ENCODE data around the gene GLRX3.

GRCh38 chr10:130137090-130137448 lies 878 bp downstream of the GLRX3 start:
- no peak for TF ChIP-seq CTCF (IDR thresholded peaks at IDR 0.05)
- TF ChIP-seq E2F5 (CRISPR knock-in tag; IDR thresholded peaks at IDR 0.05), result no peak
- no peak for TF ChIP-seq NFE2L1 (CRISPR knock-in tag; IDR thresholded peaks at IDR 0.05)
- no peak for TF ChIP-seq FOXP4 (CRISPR knock-in tag; IDR thresholded peaks at IDR 0.05)
- TF ChIP-seq JUN (CRISPR knock-in tag; IDR thresholded peaks at IDR 0.05), result no peak
- no peak for TF ChIP-seq ATF6 (CRISPR knock-in tag; IDR thresholded peaks at IDR 0.05)
- TF ChIP-seq NR2C2 (CRISPR knock-in tag; IDR thresholded peaks at IDR 0.05), result no peak
- TF ChIP-seq ZMAT4 (CRISPR knock-in tag; IDR thresholded peaks at IDR 0.05), result no peak
- no peak for TF ChIP-seq SP1 (CRISPR knock-in tag; conservative IDR thresholded peaks at IDR 0.05)
